MCF 10A (cell line): ENCODE results near the gene ZSCAN12. TPM values are rescaled to one million over a fixed set of nuclear protein-coding genes. Genes with fewer than 3 reads are reported as not detected.
"Not testable (repeated sequence)": the region's sequence is repeated elsewhere in the genome, so short reads cannot be mapped to it uniquely, and the experiment has no call there.

ENCODE experiments used
- Bru-seq: library from RNA; stranded (reverse); fragments of 400-500 nt; gene quantifications from one replicate; lab custom pipeline; 2021; lab: Mats Ljungman, UMichigan
- BruChase-seq, 2 experiments: library from RNA; stranded (reverse); fragments of 400-500 nt; gene quantifications; one replicate each; lab custom pipeline; 2021; lab: Mats Ljungman, UMichigan
- BruUV-seq: library from RNA; stranded (reverse); fragments of 400-500 nt; replicated peaks from 2 replicates; lab custom pipeline; 2021; lab: Mats Ljungman, UMichigan
- CTCF ChIA-PET: fragments of 300-600 bp; sonication (Branson Sonifier 250); formaldehyde crosslinking; extraction: SDS; loops from one replicate; lab custom pipeline; 2021; ENCODE audit warnings: antibody characterized with exemption, inconsistent platforms; lab: Yijun Ruan, JAX
- POLR2A ChIA-PET: fragments of 300-600, 350-650 bp; sonication (Branson Sonifier 250); formaldehyde crosslinking; extraction: SDS; loops from one replicate; lab custom pipeline; 2020; ENCODE audit warnings: antibody characterized with exemption, inconsistent platforms; lab: Yijun Ruan, JAX
- DNase-seq: peaks from one replicate; pipeline ENCODE4 v3.0.0-alpha.2; 2018; ENCODE audit not compliant: unreplicated experiment
- H3K27ac Mint-ChIP-seq: one replicate; pipeline ENCODE4 v1.8.0; 2022; ENCODE audit warnings: mild to moderate bottlenecking, low read depth, mixed read lengths; ENCODE audit not compliant: unreplicated experiment
- H3K27me3 Mint-ChIP-seq: one replicate; pipeline ENCODE4 v1.8.0; 2022; ENCODE audit warnings: mixed read lengths; ENCODE audit not compliant: insufficient read depth, unreplicated experiment
- H3K36me3 Mint-ChIP-seq: one replicate; pipeline ENCODE4 v1.8.0; 2022; ENCODE audit warnings: mild to moderate bottlenecking, moderate library complexity, mixed read lengths; ENCODE audit not compliant: insufficient read depth, unreplicated experiment
- H3K4me1 Mint-ChIP-seq: one replicate; pipeline ENCODE4 v1.8.0; 2022; ENCODE audit warnings: mixed read lengths; ENCODE audit not compliant: insufficient read depth, unreplicated experiment
- H3K4me3 Mint-ChIP-seq: one replicate; pipeline ENCODE4 v1.8.0; 2022; ENCODE audit warnings: mild to moderate bottlenecking, moderate library complexity, mixed read lengths; ENCODE audit not compliant: unreplicated experiment
- H3K9me3 Mint-ChIP-seq: one replicate; pipeline ENCODE4 v1.8.0; 2022; ENCODE audit warnings: mixed read lengths; ENCODE audit not compliant: unreplicated experiment
- intact Hi-C: fragments of 100-400 bp; cut with micrococcal nuclease; formaldehyde crosslinking; loops from 2 replicates; pipeline ENCODE4 v1.14.1; 2022
- long read RNA-seq: library from polyadenylated mRNA; stranded (forward); transcript quantifications from one replicate; pipeline ENCODE4 v2.0.0, GENCODE V29; 2022
- total RNA-seq: library from RNA; stranded (reverse); gene quantifications from 2 replicates; pipeline ENCODE4 v1.2.3, GENCODE V29; 2022
- TF ChIP-seq, protein P1 (sequence below): fragments of 200-600 bp; IDR thresholded peaks from one replicate; pipeline ENCODE4 v1.8.0; 2022; ENCODE audit warnings: antibody characterized with exemption, mild to moderate bottlenecking; ENCODE audit not compliant: unreplicated experiment

Gene ZSCAN12
- 4.4 and 5.3 TPM in 2 replicates for total RNA-seq
- Bru-seq, nascent RNA, result percentile 75 among the genes with signal in this experiment
- BruChase-seq, experiment 1, labeled RNA remaining after a 6-hour chase, result percentile 59 among the genes with signal in this experiment
- BruChase-seq, experiment 2, labeled RNA remaining after a 2-hour chase, result percentile 74 among the genes with signal in this experiment
- long read RNA-seq, partial matches to known transcripts, result 4 of 9 reads
- long read RNA-seq, other reads (novel, unspliced or antisense), result 5 of 9 reads

- ChIA-PET CTCF (interaction anchor here (0.7 kb wide), 1 partner anchor 181 kb away, joined by 3 read pairs; no protein-coding TSS in a partner anchor), POLR2A (interaction anchor here (0.6 to 4.9 kb wide), 7 partner anchors 13 to 1866 kb away, joined by 3 to 32 read pairs (median 3); no protein-coding TSS in a partner anchor)
- no TSS peak for BruUV-seq
- H3K27ac Mint-ChIP-seq, result peak within 1 kb of the TSS; percentile 85
- peaks cover 36% of the 10 kb centered on the region for H3K4me1 Mint-ChIP-seq
- H3K27me3 Mint-ChIP-seq, result no peaks in the 10 kb centered on the region
- H3K9me3 Mint-ChIP-seq, result no peaks in the 10 kb centered on the region
- H3K36me3 Mint-ChIP-seq, result peaks cover 23% of the 10 kb centered on the region
- H3K4me3 Mint-ChIP-seq, result peak within 1 kb of the TSS; percentile 81
- DNase-seq, result peak; percentile 78
- TF ChIP-seq, protein P1, sequence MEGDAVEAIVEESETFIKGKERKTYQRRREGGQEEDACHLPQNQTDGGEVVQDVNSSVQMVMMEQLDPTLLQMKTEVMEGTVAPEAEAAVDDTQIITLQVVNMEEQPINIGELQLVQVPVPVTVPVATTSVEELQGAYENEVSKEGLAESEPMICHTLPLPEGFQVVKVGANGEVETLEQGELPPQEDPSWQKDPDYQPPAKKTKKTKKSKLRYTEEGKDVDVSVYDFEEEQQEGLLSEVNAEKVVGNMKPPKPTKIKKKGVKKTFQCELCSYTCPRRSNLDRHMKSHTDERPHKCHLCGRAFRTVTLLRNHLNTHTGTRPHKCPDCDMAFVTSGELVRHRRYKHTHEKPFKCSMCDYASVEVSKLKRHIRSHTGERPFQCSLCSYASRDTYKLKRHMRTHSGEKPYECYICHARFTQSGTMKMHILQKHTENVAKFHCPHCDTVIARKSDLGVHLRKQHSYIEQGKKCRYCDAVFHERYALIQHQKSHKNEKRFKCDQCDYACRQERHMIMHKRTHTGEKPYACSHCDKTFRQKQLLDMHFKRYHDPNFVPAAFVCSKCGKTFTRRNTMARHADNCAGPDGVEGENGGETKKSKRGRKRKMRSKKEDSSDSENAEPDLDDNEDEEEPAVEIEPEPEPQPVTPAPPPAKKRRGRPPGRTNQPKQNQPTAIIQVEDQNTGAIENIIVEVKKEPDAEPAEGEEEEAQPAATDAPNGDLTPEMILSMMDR, result no peak
- intact Hi-C loops, result loop anchor here (2.0 kb wide), 1 partner anchor 43 kb away; the partner anchor contains the start of gene ZSCAN23
Observed at GRCh38 chr6:28399350-28400121, at the start of gene ZSCAN12. Gene ZSCAN12 (minus strand): TSS chr6:28399747. CDS start chr6:28398405, 1,342 bp downstream.

DNA sequence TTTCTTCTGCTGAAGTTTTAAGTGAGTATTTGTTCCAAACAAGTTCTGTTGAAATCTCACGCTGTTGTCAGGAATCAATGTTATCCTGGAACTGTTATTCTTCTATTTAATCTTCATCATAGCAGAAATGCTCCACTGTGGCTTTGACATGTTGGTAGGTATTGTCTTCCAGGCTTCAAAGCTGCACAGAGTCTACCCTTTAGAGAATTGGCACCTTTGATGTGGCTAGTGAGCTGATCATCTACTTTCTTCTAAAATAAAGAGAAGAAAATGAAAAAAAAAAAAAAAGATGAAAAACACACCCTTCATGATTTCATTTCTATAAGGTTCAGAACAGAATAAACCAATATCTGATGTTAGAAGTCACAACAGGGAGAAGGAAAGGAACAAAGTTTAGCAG lies 49.5 kb upstream of the ZSCAN12 start:
- no TSS peak for BruUV-seq
- ChIA-PET POLR2A (interaction anchor here (0.6 to 0.9 kb wide), 2 partner anchors 34 to 385 kb away, joined by 3 to 5 read pairs; no protein-coding TSS in a partner anchor), CTCF (interaction anchor here (0.7 kb wide), 1 partner anchor 21 kb away, joined by 4 read pairs; no protein-coding TSS in a partner anchor)
- Mint-ChIP-seq H3K4me1 (peaks cover 6% of the 10 kb centered on the region), H3K9me3 (no peaks in the 10 kb centered on the region), H3K36me3 (no peaks in the 10 kb centered on the region), H3K27me3 (peaks cover 27% of the 10 kb centered on the region), H3K4me3 (no peak overlapping the region), H3K27ac (no peak overlapping the region)
- TF ChIP-seq, protein P1, result no peak
- intact Hi-C loops, result no loop called here
- DNase-seq, result no peak

DNA sequence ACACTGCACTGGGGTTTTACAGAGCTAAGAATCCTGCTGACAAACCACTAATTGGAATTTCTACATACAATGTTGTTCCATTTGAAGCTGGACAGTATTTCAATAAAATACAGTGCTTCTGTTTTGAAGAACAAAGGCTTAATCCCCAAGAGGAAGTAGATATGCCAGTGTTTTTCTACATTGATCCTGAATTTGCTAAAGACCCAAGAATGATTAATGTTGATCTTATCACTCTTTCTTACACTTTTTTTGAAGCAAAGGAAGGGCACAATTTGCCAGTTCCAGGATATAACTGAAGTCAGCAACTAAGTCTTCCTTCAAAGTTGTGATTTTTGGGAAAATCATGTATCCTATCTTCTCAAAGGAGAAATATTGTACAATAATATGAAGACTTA lies 48.0 kb upstream of the ZSCAN12 start:
- H3K9me3 Mint-ChIP-seq, H3K36me3 Mint-ChIP-seq, DNase-seq, H3K27ac Mint-ChIP-seq, BruUV-seq, H3K4me1 Mint-ChIP-seq, H3K4me3 Mint-ChIP-seq, intact Hi-C loops, CTCF ChIA-PET: not testable (repeated sequence)
- peaks cover 23% of the 10 kb centered on the region for H3K27me3 Mint-ChIP-seq
- POLR2A ChIA-PET, result interaction anchor here (0.7 to 1.2 kb wide), 3 partner anchors 22 to 204 kb away, joined by 3 to 5 read pairs (median 3); no protein-coding TSS in a partner anchor

GRCh38 chr6:28446818-28447511 lies 47.4 kb upstream of the ZSCAN12 start:
- H3K27me3 Mint-ChIP-seq, result peaks cover 18% of the 10 kb centered on the region
- intact Hi-C loops, result no loop called here

GRCh38 chr6:28444759-28445158 lies 45.2 kb upstream of the ZSCAN12 start:
- BruUV-seq, H3K4me3 Mint-ChIP-seq, DNase-seq, H3K9me3 Mint-ChIP-seq, H3K36me3 Mint-ChIP-seq, H3K27ac Mint-ChIP-seq, intact Hi-C loops: not testable (repeated sequence)
- ChIA-PET CTCF (interaction anchor here (0.5 to 0.6 kb wide), 3 partner anchors 9 to 212 kb away, joined by 3 read pairs; no protein-coding TSS in a partner anchor), POLR2A (interaction anchor here (0.5 to 1.6 kb wide), 4 partner anchors 45 to 345 kb away, joined by 3 read pairs; no protein-coding TSS in a partner anchor)
- Mint-ChIP-seq H3K4me1 (peaks cover 11% of the 10 kb centered on the region), H3K27me3 (peaks cover 11% of the 10 kb centered on the region)

More at GRCh38 chr6:28446818-28447511, 47.4 kb upstream of the ZSCAN12 start:
- CTCF ChIA-PET, result interaction anchor here (0.6 kb wide), 1 partner anchor 216 kb away, joined by 3 read pairs; no protein-coding TSS in a partner anchor
- Mint-ChIP-seq H3K4me3 (peak overlapping the region; percentile 57), H3K36me3 (no peaks in the 10 kb centered on the region), H3K9me3 (no peaks in the 10 kb centered on the region), H3K27ac (peak overlapping the region; percentile 24), H3K4me1 (peaks cover 11% of the 10 kb centered on the region)
- no TSS peak for BruUV-seq
- TF ChIP-seq, protein P1, result no peak
- POLR2A ChIA-PET, result interaction anchor here (0.7 to 1.2 kb wide), 4 partner anchors 22 to 417 kb away, joined by 3 to 5 read pairs (median 3); no protein-coding TSS in a partner anchor
- DNase-seq, result no peak
